ENCODE results near the gene ST7. TPM values are rescaled to one million over a fixed set of nuclear protein-coding genes. Genes with fewer than 3 reads are reported as not detected.
"Not testable (repeated sequence)": the region's sequence is repeated elsewhere in the genome, so short reads cannot be mapped to it uniquely, and the experiment has no call there.

Gene ST7
- total RNA-seq, 1 donor from 2014 or later: 5.5 TPM

- H3K27me3 Mint-ChIP-seq: peaks cover 38% of the 10 kb centered on the region
- H3K27ac Mint-ChIP-seq: no peak overlapping the region
- H3K4me3 Mint-ChIP-seq: no peak overlapping the region
- no peak for DNase-seq
- intact Hi-C loops (cut with micrococcal nuclease): no loop called here
- no peaks in the 10 kb centered on the region for H3K9me3 Mint-ChIP-seq
- H3K4me1 Mint-ChIP-seq: peaks cover 10% of the 10 kb centered on the region
- no peaks in the 10 kb centered on the region for H3K36me3 Mint-ChIP-seq (ENCODE audit: low read depth)
These were observed 161.0 kb downstream of the ST7 start for GRCh38 chr7:117114272-117114671.

GRCh38 chr7:117116211-117116610, 162.9 kb downstream of the ST7 start:
- no peaks in the 10 kb centered on the region for H3K9me3 Mint-ChIP-seq
- no peak overlapping the region for H3K27ac Mint-ChIP-seq
- no peak overlapping the region for H3K4me3 Mint-ChIP-seq
- H3K27me3 Mint-ChIP-seq: peaks cover 42% of the 10 kb centered on the region
- H3K4me1 Mint-ChIP-seq: no peaks in the 10 kb centered on the region
- H3K36me3 Mint-ChIP-seq (ENCODE audit: low read depth): no peaks in the 10 kb centered on the region
- no peak for DNase-seq
- intact Hi-C loops (cut with micrococcal nuclease): no loop called here

GRCh38 chr7:117117172-117117571, 163.9 kb downstream of the ST7 start:
- intact Hi-C loops (cut with micrococcal nuclease): no loop called here
- no peaks in the 10 kb centered on the region for H3K9me3 Mint-ChIP-seq

DNA sequence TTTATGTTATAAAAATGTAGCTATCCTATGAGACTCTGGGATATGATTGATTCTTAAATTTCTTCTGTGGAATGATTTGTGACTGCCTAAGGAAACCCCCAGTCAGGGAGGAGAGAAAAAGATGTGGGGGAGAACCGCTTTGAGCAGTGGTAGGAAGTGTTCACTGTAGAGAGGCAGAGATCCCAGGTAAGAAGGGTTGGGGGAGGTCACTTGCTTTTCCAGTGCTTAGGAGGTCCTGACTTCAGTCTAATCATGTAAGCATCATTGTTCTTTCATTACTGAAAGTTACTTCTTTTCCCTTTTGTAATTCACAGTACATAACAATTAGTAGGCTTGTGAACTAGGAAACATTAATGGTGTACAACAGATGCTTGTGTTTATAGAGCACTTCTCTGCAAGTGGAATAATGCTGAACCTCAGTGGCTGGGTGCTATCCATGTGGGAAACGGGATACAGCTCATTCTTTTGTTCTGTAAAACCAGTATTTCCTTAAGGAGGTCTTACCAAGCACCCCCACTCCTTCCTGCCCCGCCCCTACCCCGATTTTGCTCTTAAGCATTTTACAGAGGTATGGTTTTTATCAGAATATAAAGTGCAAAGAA, 165.4 kb downstream of the ST7 start:
- intact Hi-C loops (cut with micrococcal nuclease): loop anchor here (1.0 to 2.0 kb wide), 3 partner anchors 130 to 188 kb away; no protein-coding TSS in a partner anchor
- no peak overlapping the region for H3K4me3 Mint-ChIP-seq
- no peak for DNase-seq
- H3K9me3 Mint-ChIP-seq: no peaks in the 10 kb centered on the region
- no peaks in the 10 kb centered on the region for H3K36me3 Mint-ChIP-seq (ENCODE audit: low read depth)
- H3K27me3 Mint-ChIP-seq: peaks cover 31% of the 10 kb centered on the region
- no peaks in the 10 kb centered on the region for H3K4me1 Mint-ChIP-seq
- H3K27ac Mint-ChIP-seq: no peak overlapping the region

More at GRCh38 chr7:117117172-117117571, 163.9 kb downstream of the ST7 start:
- H3K4me1 Mint-ChIP-seq: no peaks in the 10 kb centered on the region
- H3K27me3 Mint-ChIP-seq: peaks cover 42% of the 10 kb centered on the region
- H3K4me3 Mint-ChIP-seq: no peak overlapping the region
- H3K36me3 Mint-ChIP-seq (ENCODE audit: low read depth): no peaks in the 10 kb centered on the region
- H3K27ac Mint-ChIP-seq: no peak overlapping the region
- no peak for DNase-seq

- Mint-ChIP-seq H3K4me3 (no peak overlapping the region), H3K9me3 (no peaks in the 10 kb centered on the region), H3K4me1 (no peaks in the 10 kb centered on the region), H3K36me3 (ENCODE audit: low read depth) (no peaks in the 10 kb centered on the region), H3K27ac (no peak overlapping the region), H3K27me3 (peaks cover 26% of the 10 kb centered on the region)
- intact Hi-C loops (cut with micrococcal nuclease): loop anchor here (1.0 to 2.0 kb wide), 3 partner anchors 131 to 189 kb away; no protein-coding TSS in a partner anchor
- DNase-seq: peak; percentile 90
These were observed 166.1 kb downstream of the ST7 start for GRCh38 chr7:117119192-117119924.

GRCh38 chr7:117120321-117120720, 167.0 kb downstream of the ST7 start:
- H3K36me3 Mint-ChIP-seq (ENCODE audit: low read depth); H3K27ac Mint-ChIP-seq; H3K4me3 Mint-ChIP-seq; H3K9me3 Mint-ChIP-seq; DNase-seq; H3K4me1 Mint-ChIP-seq; intact Hi-C loops (cut with micrococcal nuclease): not testable (repeated sequence)
- H3K27me3 Mint-ChIP-seq: peaks cover 22% of the 10 kb centered on the region

DNA sequence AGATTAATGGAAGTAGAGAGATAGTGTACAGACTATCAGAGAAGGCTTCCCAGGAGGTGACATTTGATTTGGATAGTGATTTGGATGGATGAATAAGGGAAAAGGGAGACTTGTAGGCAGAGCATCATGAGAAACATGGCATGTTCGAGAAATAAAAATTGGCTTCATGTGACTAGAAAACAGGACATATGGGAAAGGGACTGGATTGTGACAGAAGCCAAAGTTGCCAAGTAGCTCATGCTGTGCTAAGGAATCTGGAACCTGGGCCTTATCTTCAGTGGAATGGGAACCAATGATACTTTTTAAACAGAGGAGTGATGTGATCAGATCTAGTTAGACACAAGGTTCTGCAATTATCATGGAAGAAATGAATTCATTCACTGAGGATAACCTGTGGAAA, 168.7 kb downstream of the ST7 start:
- H3K4me1 Mint-ChIP-seq; H3K4me3 Mint-ChIP-seq; H3K36me3 Mint-ChIP-seq (ENCODE audit: low read depth); H3K27ac Mint-ChIP-seq; H3K9me3 Mint-ChIP-seq; intact Hi-C loops (cut with micrococcal nuclease); DNase-seq: not testable (repeated sequence)
- peaks cover 18% of the 10 kb centered on the region for H3K27me3 Mint-ChIP-seq

DNA sequence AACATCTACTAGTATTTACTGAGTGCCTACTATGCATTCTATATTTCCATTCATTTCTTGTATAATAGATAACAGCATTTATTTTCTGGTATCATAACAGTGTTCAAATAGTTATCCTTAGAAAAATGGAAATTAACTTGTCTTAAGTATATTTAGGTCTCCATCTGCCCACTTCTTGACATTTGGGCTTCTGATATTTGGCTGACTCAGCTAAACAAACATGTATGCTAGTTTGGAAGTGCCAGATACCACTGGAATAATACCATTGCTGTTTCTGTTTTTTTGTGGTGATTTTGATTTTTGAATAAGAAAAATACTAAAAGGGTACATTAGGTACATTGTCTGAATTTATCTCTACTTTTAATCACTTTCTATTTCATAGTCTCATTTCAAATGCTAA, 169.2 kb downstream of the ST7 start:
- Mint-ChIP-seq H3K27me3 (peaks cover 13% of the 10 kb centered on the region), H3K4me3 (no peak overlapping the region), H3K27ac (no peak overlapping the region), H3K9me3 (no peaks in the 10 kb centered on the region), H3K4me1 (peaks cover 2% of the 10 kb centered on the region), H3K36me3 (ENCODE audit: low read depth) (no peaks in the 10 kb centered on the region)
- no peak for DNase-seq
- intact Hi-C loops (cut with micrococcal nuclease): no loop called here

DNA sequence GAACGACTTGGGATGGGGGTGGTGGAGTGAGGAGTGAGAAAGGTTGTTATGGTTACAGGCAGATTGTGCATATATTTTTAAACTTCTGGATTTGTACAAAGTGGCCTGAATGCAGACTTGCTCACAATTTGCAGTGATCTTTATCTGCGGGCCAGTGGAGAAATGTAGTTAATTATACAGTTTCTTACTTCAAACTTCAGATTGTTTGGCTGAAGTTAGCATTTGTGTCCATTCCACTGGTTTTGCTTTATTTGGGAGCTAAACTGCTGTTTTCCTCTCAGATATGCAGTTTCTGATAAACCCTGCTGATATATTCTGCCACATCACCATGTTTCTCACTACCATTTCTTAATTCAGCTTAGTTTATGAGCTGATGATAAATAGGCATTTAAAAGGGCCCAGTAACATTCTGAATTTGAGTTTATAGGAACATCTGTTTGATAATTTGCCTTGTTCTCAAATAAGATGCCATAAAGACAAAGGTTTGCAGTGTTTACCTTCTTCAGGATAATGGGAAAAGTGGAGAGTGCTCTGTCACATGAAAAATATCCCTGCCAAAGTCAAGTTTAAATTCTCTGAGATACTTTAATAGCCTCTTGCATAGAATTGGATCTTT, 170.1 kb downstream of the ST7 start:
- H3K36me3 Mint-ChIP-seq (ENCODE audit: low read depth): no peaks in the 10 kb centered on the region
- intact Hi-C loops (cut with micrococcal nuclease): no loop called here

GRCh38 chr7:117124591-117125220, 171.4 kb downstream of the ST7 start:
- peak; percentile 64 for DNase-seq
- intact Hi-C loops (cut with micrococcal nuclease): no loop called here
- H3K27me3 Mint-ChIP-seq: peaks cover 8% of the 10 kb centered on the region
- no peak overlapping the region for H3K4me3 Mint-ChIP-seq
- H3K4me1 Mint-ChIP-seq: peaks cover 2% of the 10 kb centered on the region
- H3K9me3 Mint-ChIP-seq: no peaks in the 10 kb centered on the region
- no peaks in the 10 kb centered on the region for H3K36me3 Mint-ChIP-seq (ENCODE audit: low read depth)
- no peak overlapping the region for H3K27ac Mint-ChIP-seq

More for the DNA sequence above, 170.1 kb downstream of the ST7 start:
- Mint-ChIP-seq H3K4me1 (peaks cover 2% of the 10 kb centered on the region), H3K4me3 (no peak overlapping the region), H3K9me3 (no peaks in the 10 kb centered on the region), H3K27ac (no peak overlapping the region), H3K27me3 (peaks cover 10% of the 10 kb centered on the region)
- DNase-seq: no peak

GRCh38 chr7:117126676-117127075, 173.4 kb downstream of the ST7 start:
- peaks cover 5% of the 10 kb centered on the region for H3K27me3 Mint-ChIP-seq

GRCh38 chr7:117127585-117128168, 174.4 kb downstream of the ST7 start:
- intact Hi-C loops (cut with micrococcal nuclease): loop anchor here (1.0 kb wide), 2 partner anchors 139 to 197 kb away; no protein-coding TSS in a partner anchor
- H3K4me1 Mint-ChIP-seq: peaks cover 2% of the 10 kb centered on the region
- no peaks in the 10 kb centered on the region for H3K9me3 Mint-ChIP-seq
- H3K27me3 Mint-ChIP-seq: peaks cover 5% of the 10 kb centered on the region
- no peaks in the 10 kb centered on the region for H3K36me3 Mint-ChIP-seq (ENCODE audit: low read depth)
- no peak overlapping the region for H3K4me3 Mint-ChIP-seq
- peak; percentile 79 for DNase-seq
- H3K27ac Mint-ChIP-seq: no peak overlapping the region

More at GRCh38 chr7:117126676-117127075, 173.4 kb downstream of the ST7 start:
- DNase-seq: no peak
- Mint-ChIP-seq H3K9me3 (no peaks in the 10 kb centered on the region), H3K27ac (no peak overlapping the region), H3K36me3 (ENCODE audit: low read depth) (no peaks in the 10 kb centered on the region), H3K4me1 (peaks cover 2% of the 10 kb centered on the region), H3K4me3 (no peak overlapping the region)
- intact Hi-C loops (cut with micrococcal nuclease): loop anchor here (1.0 kb wide), 2 partner anchors 138 to 196 kb away; no protein-coding TSS in a partner anchor

DNA sequence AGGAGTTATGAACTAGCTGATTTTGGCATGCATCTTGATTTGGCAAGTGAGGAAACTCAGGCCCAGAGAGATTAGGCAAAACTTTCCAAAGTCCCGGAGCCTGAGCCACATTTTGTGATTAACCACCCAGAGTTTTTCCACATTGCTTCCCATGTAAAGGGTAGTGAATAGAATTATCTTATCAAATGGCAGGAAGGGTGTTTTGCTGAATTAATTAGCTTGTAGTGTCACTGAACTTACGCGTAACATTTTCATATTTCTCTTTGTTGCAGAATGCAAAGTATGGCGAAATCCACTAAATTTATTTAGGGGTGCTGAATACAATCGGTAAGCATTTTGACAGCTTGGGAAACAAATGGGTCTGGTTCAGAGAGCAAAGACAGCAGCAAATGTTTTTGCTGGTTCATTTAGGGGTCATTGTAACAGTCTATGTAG, 176.2 kb downstream of the ST7 start:
- DNase-seq: no peak
- H3K27ac Mint-ChIP-seq: no peak overlapping the region
- intact Hi-C loops (cut with micrococcal nuclease): no loop called here
- H3K4me1 Mint-ChIP-seq: peaks cover 1% of the 10 kb centered on the region
- no peaks in the 10 kb centered on the region for H3K9me3 Mint-ChIP-seq
- peaks cover 5% of the 10 kb centered on the region for H3K27me3 Mint-ChIP-seq
- H3K36me3 Mint-ChIP-seq (ENCODE audit: low read depth): no peaks in the 10 kb centered on the region
- no peak overlapping the region for H3K4me3 Mint-ChIP-seq

All from activated CD4-positive, alpha-beta T cell treated with anti-CD3 and anti-CD28 coated beads, Interleukin-2, amount 10 ng/mL, durations not matched to agents 24 days and 14 days (primary cell).